ENCODE results near the gene LNPK. TPM values are rescaled to one million over a fixed set of nuclear protein-coding genes. Genes with fewer than 3 reads are reported as not detected.

LNPK gene
- polyA plus RNA-seq, 1 donor from 2014 or later: 46.7 TPM

- Histone ChIP-seq H3K27me3 (ENCODE audit: insufficient read depth, low read depth, low read length) (no peaks in the 10 kb centered on the region), H3K9me3 (ENCODE audit: low read length) (no peaks in the 10 kb centered on the region), H3F3A (ENCODE audit: insufficient read depth, low read length, poor library complexity, severe bottlenecking) (no peaks in the 10 kb centered on the region), H3K27ac (ENCODE audit: low read length) (no peak overlapping the region), H3K79me2 (replicated peaks; ENCODE audit: insufficient read depth, low read length) (no peaks in the 10 kb centered on the region), H2AFZ (ENCODE audit: low read depth, low read length) (no peak overlapping the region), H4K20me1 (ENCODE audit: insufficient read depth) (no peaks in the 10 kb centered on the region), H3K4me3 (ENCODE audit: low read length) (no peak overlapping the region), H3K9me2 (ENCODE audit: insufficient read depth, low read length) (no peaks in the 10 kb centered on the region), H3K36me3 (ENCODE audit: insufficient read depth, low read length) (no peaks in the 10 kb centered on the region), H3K9ac (ENCODE audit: low read length) (no peak overlapping the region), H3K4me2 (ENCODE audit: low read length) (no peak overlapping the region)
- TF ChIP-seq EP300 (conservative IDR thresholded peaks at IDR 0.05; ENCODE audit: poor library complexity, severe bottlenecking) (no peak), RAD21 (conservative IDR thresholded peaks at IDR 0.05) (no peak), REST (IDR thresholded peaks at IDR 0.05; ENCODE audit: borderline replicate concordance) (no peak), TAF1 (IDR thresholded peaks at IDR 0.05; ENCODE audit: low read depth) (no peak)
- TF ChIP-seq, protein P1, sequence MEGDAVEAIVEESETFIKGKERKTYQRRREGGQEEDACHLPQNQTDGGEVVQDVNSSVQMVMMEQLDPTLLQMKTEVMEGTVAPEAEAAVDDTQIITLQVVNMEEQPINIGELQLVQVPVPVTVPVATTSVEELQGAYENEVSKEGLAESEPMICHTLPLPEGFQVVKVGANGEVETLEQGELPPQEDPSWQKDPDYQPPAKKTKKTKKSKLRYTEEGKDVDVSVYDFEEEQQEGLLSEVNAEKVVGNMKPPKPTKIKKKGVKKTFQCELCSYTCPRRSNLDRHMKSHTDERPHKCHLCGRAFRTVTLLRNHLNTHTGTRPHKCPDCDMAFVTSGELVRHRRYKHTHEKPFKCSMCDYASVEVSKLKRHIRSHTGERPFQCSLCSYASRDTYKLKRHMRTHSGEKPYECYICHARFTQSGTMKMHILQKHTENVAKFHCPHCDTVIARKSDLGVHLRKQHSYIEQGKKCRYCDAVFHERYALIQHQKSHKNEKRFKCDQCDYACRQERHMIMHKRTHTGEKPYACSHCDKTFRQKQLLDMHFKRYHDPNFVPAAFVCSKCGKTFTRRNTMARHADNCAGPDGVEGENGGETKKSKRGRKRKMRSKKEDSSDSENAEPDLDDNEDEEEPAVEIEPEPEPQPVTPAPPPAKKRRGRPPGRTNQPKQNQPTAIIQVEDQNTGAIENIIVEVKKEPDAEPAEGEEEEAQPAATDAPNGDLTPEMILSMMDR (IDR thresholded peaks at IDR 0.05; ENCODE audit: poor library complexity, severe bottlenecking): no peak
These were observed 71.6 kb downstream of the LNPK start for GRCh38 chr2:175930504-175930903.

DNA sequence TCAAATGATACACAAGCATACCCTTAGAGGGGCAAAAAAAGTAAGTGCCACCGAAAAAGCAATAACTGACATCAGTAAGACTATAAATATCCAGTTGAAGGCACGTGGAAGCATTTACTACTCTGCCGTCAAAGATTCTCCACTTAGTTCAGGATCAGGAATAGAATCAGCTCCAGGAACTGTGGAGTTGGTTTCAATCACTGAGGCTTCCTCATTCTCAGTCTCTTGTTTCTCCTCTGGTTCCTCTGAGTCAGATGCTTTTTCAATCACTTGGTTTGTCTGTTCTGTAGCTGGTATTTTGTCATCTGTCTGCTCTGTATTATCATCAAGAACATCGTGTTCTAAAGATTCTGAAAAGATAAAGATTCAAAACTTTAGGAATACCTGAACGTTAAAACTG, 72.2 kb downstream of the LNPK start:
- Histone ChIP-seq H3K27ac (ENCODE audit: low read length) (no peak overlapping the region), H2AFZ (ENCODE audit: low read depth, low read length) (no peak overlapping the region), H3K79me2 (replicated peaks; ENCODE audit: insufficient read depth, low read length) (no peaks in the 10 kb centered on the region), H3F3A (ENCODE audit: insufficient read depth, low read length, poor library complexity, severe bottlenecking) (no peaks in the 10 kb centered on the region), H3K4me2 (ENCODE audit: low read length) (no peak overlapping the region), H3K27me3 (ENCODE audit: insufficient read depth, low read depth, low read length) (no peaks in the 10 kb centered on the region), H3K9me2 (ENCODE audit: insufficient read depth, low read length) (no peaks in the 10 kb centered on the region), H4K20me1 (ENCODE audit: insufficient read depth) (no peaks in the 10 kb centered on the region), H3K4me3 (ENCODE audit: low read length) (no peak overlapping the region), H3K9me3 (ENCODE audit: low read length) (no peaks in the 10 kb centered on the region), H3K36me3 (ENCODE audit: insufficient read depth, low read length) (no peaks in the 10 kb centered on the region), H3K9ac (ENCODE audit: low read length) (no peak overlapping the region)
- TF ChIP-seq SMC3 (conservative IDR thresholded peaks at IDR 0.05; ENCODE audit: poor library complexity) (no peak), EZH2 (IDR thresholded peaks at IDR 0.05; ENCODE audit: borderline replicate concordance, insufficient read depth, low read length, poor library complexity, severe bottlenecking) (no peak), EP300 (conservative IDR thresholded peaks at IDR 0.05; ENCODE audit: poor library complexity, severe bottlenecking) (no peak), MXI1 (conservative IDR thresholded peaks at IDR 0.05; ENCODE audit: poor library complexity, severe bottlenecking) (no peak), RAD21 (conservative IDR thresholded peaks at IDR 0.05) (no peak), REST (IDR thresholded peaks at IDR 0.05; ENCODE audit: borderline replicate concordance) (no peak)
